ENCODE measurements around the gene IFIT2.
A peak's percentile ranks its signal among the peaks of the same experiment; 100 is the strongest.
"Not testable (repeated sequence)": the region's sequence is repeated elsewhere in the genome, so short reads cannot be mapped to it uniquely, and the experiment has no call there.

The IFIT2 gene

GRCh38 chr10:89301721-89302445, at the start of gene IFIT2:
TSS of gene IFIT2 (plus strand) at chr10:89302046. CDS start at chr10:89302124, 78 bp downstream.
- FAIRE-seq (peak; percentile 88), DNase-seq (ENCODE audit: insufficient read length, low spot score) (peak; percentile 33)

- DNase-seq (ENCODE audit: insufficient read length, low spot score): no peak
- no peak for FAIRE-seq
Measured at GRCh38 chr10:89252225-89252585, 49.6 kb upstream of the IFIT2 start.

- not testable (repeated sequence) for DNase-seq (ENCODE audit: insufficient read length, low spot score); FAIRE-seq
Measured at GRCh38 chr10:89255091-89255579, 46.7 kb upstream of the IFIT2 start.

- DNase-seq (ENCODE audit: insufficient read length, low spot score): no peak
- FAIRE-seq: no peak
Measured at GRCh38 chr10:89255793-89256192, 46.1 kb upstream of the IFIT2 start.

- FAIRE-seq (no peak), DNase-seq (ENCODE audit: insufficient read length, low spot score) (no peak)
Measured at GRCh38 chr10:89256340-89256739, 45.5 kb upstream of the IFIT2 start.

- DNase-seq (ENCODE audit: insufficient read length, low spot score) (no peak), FAIRE-seq (no peak)
Measured at GRCh38 chr10:89256962-89257361, 44.9 kb upstream of the IFIT2 start.

- no peak for DNase-seq (ENCODE audit: insufficient read length, low spot score)
- FAIRE-seq: no peak
Measured at GRCh38 chr10:89257581-89257980, 44.3 kb upstream of the IFIT2 start.

- no peak for FAIRE-seq
- DNase-seq (ENCODE audit: insufficient read length, low spot score): no peak
Measured at GRCh38 chr10:89258881-89259280, 43.0 kb upstream of the IFIT2 start.

GRCh38 chr10:89262086-89263051, 39.5 kb upstream of the IFIT2 start:
- FAIRE-seq (no peak), DNase-seq (ENCODE audit: insufficient read length, low spot score) (no peak)

GRCh38 chr10:89263091-89263490, 38.8 kb upstream of the IFIT2 start:
- DNase-seq (ENCODE audit: insufficient read length, low spot score) (no peak), FAIRE-seq (peak; percentile 61)

GRCh38 chr10:89263531-89263930, 38.3 kb upstream of the IFIT2 start:
- FAIRE-seq: no peak

GRCh38 chr10:89266721-89267453, 35.0 kb upstream of the IFIT2 start:
- DNase-seq (ENCODE audit: insufficient read length, low spot score) (no peak), FAIRE-seq (no peak)

More at GRCh38 chr10:89263531-89263930, 38.3 kb upstream of the IFIT2 start:
- DNase-seq (ENCODE audit: insufficient read length, low spot score): no peak

- DNase-seq (ENCODE audit: insufficient read length, low spot score): no peak
- FAIRE-seq: no peak
Measured at GRCh38 chr10:89269433-89270152, 32.3 kb upstream of the IFIT2 start.

GRCh38 chr10:89270153-89270483, 31.7 kb upstream of the IFIT2 start:
- DNase-seq (ENCODE audit: insufficient read length, low spot score) (no peak), FAIRE-seq (no peak)

GRCh38 chr10:89271532-89271931, 30.3 kb upstream of the IFIT2 start:
- FAIRE-seq (no peak), DNase-seq (ENCODE audit: insufficient read length, low spot score) (no peak)

GRCh38 chr10:89273680-89274079, 28.2 kb upstream of the IFIT2 start:
- DNase-seq (ENCODE audit: insufficient read length, low spot score) (no peak), FAIRE-seq (no peak)

- DNase-seq (ENCODE audit: insufficient read length, low spot score) (no peak), FAIRE-seq (no peak)
Measured at GRCh38 chr10:89274928-89275327, 26.9 kb upstream of the IFIT2 start.

- FAIRE-seq (no peak), DNase-seq (ENCODE audit: insufficient read length, low spot score) (no peak)
Measured at GRCh38 chr10:89275383-89275782, 26.5 kb upstream of the IFIT2 start.

- DNase-seq (ENCODE audit: insufficient read length, low spot score) (no peak), FAIRE-seq (peak; percentile 52)
Measured at GRCh38 chr10:89278034-89278535, 23.8 kb upstream of the IFIT2 start.

- FAIRE-seq: no peak
- DNase-seq (ENCODE audit: insufficient read length, low spot score): no peak
Measured at GRCh38 chr10:89278900-89279392, 22.9 kb upstream of the IFIT2 start.

All from GM19239 (cell line).